Testis (tissue), 2 donors: Measurements from ENCODE around the gene DDX31.

Experiments used
- POLR2A ChIP-seq: fragments of 450-650 bp; IDR thresholded peaks from one replicate; pipeline ENCODE4 v1.6.1; 2017; ENCODE audit warnings: antibody characterized with exemption, mild to moderate bottlenecking, moderate library complexity
- TF ChIP-seq, protein P1 (sequence below), 3 experiments: fragments of 450-650 bp in 2 of 3; fragments of 200-600 bp in 1 of 3; sonication (generic) in 1 of 3; IDR thresholded peaks; one replicate each; pipeline ENCODE4 v1.5.1; 2016 to 2019; ENCODE audit warnings: antibody characterized with exemption in 3 of 3, mild to moderate bottlenecking in 2 of 3, moderate library complexity in 1 of 3

- TF ChIP-seq, protein P1, sequence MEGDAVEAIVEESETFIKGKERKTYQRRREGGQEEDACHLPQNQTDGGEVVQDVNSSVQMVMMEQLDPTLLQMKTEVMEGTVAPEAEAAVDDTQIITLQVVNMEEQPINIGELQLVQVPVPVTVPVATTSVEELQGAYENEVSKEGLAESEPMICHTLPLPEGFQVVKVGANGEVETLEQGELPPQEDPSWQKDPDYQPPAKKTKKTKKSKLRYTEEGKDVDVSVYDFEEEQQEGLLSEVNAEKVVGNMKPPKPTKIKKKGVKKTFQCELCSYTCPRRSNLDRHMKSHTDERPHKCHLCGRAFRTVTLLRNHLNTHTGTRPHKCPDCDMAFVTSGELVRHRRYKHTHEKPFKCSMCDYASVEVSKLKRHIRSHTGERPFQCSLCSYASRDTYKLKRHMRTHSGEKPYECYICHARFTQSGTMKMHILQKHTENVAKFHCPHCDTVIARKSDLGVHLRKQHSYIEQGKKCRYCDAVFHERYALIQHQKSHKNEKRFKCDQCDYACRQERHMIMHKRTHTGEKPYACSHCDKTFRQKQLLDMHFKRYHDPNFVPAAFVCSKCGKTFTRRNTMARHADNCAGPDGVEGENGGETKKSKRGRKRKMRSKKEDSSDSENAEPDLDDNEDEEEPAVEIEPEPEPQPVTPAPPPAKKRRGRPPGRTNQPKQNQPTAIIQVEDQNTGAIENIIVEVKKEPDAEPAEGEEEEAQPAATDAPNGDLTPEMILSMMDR (IDR thresholded peaks at IDR 0.05): no peak
- no peak for TF ChIP-seq POLR2A
Observed at GRCh38 chr9:132663851-132664250, 5.9 kb downstream of the DDX31 start.
